BJ (cell line): ENCODE results near the gene GPATCH3. TPM values are rescaled to one million over a fixed set of nuclear protein-coding genes. Genes with fewer than 3 reads are reported as not detected.
"Not testable (repeated sequence)": the region's sequence is repeated elsewhere in the genome, so short reads cannot be mapped to it uniquely, and the experiment has no call there.

Experiments
- CTCF ChIA-PET: fragments of 350-600 bp; formaldehyde crosslinking; extraction: SDS; loops from one replicate; lab custom pipeline; 2021; ENCODE audit warnings: antibody characterized with exemption, inconsistent platforms; lab: Yijun Ruan, JAX
- POLR2A ChIA-PET: fragments of 300-600 bp; sonication (Branson Sonifier 250); formaldehyde crosslinking; extraction: SDS; loops from one replicate; lab custom pipeline; 2021; ENCODE audit warnings: antibody characterized with exemption; lab: Charles Lee
- DNase-seq: peaks from one replicate; pipeline ENCODE4 v3.0.0-alpha.2; 2011; ENCODE audit warnings: low read depth
- H3K27me3 ChIP-seq: 2 replicates; pipeline ENCODE4 v1.6.0; 2011; ENCODE audit warnings: low read length; ENCODE audit not compliant: control insufficient read depth, insufficient read depth
- H3K36me3 ChIP-seq: 2 replicates; pipeline ENCODE4 v1.5.1; 2011; ENCODE audit warnings: low read length; ENCODE audit not compliant: control insufficient read depth, insufficient read depth
- H3K4me3 ChIP-seq: 2 replicates; pipeline ENCODE4 v1.5.1; 2011; ENCODE audit warnings: low read depth, mild to moderate bottlenecking, control low read depth, low read length
- polyA plus RNA-seq: library from polyadenylated mRNA; depleted of rRNA; stranded (reverse); fragments of >200 nt; gene quantifications from 2 replicates; pipeline ENCODE4 v1.2.3, GENCODE V29; 2011
- TF ChIP-seq, protein P1 (sequence below): IDR thresholded peaks from 2 replicates; pipeline ENCODE4 v1.5.1; 2011; ENCODE audit warnings: low read depth, mild to moderate bottlenecking, control low read depth, inconsistent platforms, low read length, moderate library complexity; ENCODE audit not compliant: insufficient read depth

The GPATCH3 gene
- polyA plus RNA-seq, 1 experiment: 12.2 TPM

- H3K36me3 ChIP-seq: peaks cover 32% of the 10 kb centered on the region
- ChIA-PET CTCF (interaction anchor here (0.6 to 3.8 kb wide), 11 partner anchors 10 to 479 kb away, joined by 3 to 18 read pairs (median 3); partner anchors contain the start of genes GPATCH3 and MAP3K6), POLR2A (interaction anchor here (1.1 kb wide), 1 partner anchor 109 kb away, joined by 4 read pairs; no protein-coding TSS in a partner anchor)
- H3K27me3 ChIP-seq: no peaks in the 10 kb centered on the region
- DNase-seq: no peak
- H3K4me3 ChIP-seq: no peak overlapping the region
- TF ChIP-seq, protein P1, sequence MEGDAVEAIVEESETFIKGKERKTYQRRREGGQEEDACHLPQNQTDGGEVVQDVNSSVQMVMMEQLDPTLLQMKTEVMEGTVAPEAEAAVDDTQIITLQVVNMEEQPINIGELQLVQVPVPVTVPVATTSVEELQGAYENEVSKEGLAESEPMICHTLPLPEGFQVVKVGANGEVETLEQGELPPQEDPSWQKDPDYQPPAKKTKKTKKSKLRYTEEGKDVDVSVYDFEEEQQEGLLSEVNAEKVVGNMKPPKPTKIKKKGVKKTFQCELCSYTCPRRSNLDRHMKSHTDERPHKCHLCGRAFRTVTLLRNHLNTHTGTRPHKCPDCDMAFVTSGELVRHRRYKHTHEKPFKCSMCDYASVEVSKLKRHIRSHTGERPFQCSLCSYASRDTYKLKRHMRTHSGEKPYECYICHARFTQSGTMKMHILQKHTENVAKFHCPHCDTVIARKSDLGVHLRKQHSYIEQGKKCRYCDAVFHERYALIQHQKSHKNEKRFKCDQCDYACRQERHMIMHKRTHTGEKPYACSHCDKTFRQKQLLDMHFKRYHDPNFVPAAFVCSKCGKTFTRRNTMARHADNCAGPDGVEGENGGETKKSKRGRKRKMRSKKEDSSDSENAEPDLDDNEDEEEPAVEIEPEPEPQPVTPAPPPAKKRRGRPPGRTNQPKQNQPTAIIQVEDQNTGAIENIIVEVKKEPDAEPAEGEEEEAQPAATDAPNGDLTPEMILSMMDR: no peak
Observed at GRCh38 chr1:26888231-26888630, 12.0 kb downstream of the GPATCH3 start.

DNA sequence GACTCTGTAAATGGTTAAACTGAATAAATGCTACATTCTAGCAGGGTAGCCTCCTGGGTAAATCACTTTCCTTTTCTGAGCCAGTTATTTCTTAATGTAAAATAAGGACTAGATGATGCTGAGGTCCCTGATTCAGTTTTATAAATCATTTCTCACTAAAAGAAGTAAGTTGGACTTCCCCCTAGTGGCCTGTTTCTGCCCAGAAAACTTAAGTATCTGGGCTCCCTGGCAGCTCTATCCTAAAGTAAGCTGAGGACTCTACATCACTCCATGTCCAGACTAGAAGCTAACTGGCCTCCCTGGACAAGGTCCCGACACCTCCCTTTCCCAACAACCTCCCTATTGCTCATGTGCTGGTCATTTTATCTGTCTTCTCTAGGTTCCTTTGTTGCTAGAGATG, 13.1 kb downstream of the GPATCH3 start:
- Histone ChIP-seq H3K36me3 (peaks cover 32% of the 10 kb centered on the region), H3K4me3 (no peak overlapping the region), H3K27me3 (no peaks in the 10 kb centered on the region)
- ChIA-PET POLR2A (no interaction called here), CTCF (interaction anchor here (0.6 to 3.8 kb wide), 15 partner anchors 10 to 480 kb away, joined by 3 to 18 read pairs (median 4); partner anchors contain the start of genes MAP3K6 and NR0B2)
- TF ChIP-seq, protein P1: peak; percentile 61
- DNase-seq: no peak

GRCh38 chr1:26882696-26883463, 17.4 kb downstream of the GPATCH3 start:
- Histone ChIP-seq H3K27me3 (no peaks in the 10 kb centered on the region), H3K36me3 (peaks cover 34% of the 10 kb centered on the region), H3K4me3 (no peak overlapping the region)
- TF ChIP-seq, protein P1: no peak
- DNase-seq: no peak
- CTCF ChIA-PET: interaction anchor here (0.6 to 2.5 kb wide), 5 partner anchors 9 to 297 kb away, joined by 3 to 7 read pairs (median 3); no protein-coding TSS in a partner anchor
- POLR2A ChIA-PET: no interaction called here

DNA sequence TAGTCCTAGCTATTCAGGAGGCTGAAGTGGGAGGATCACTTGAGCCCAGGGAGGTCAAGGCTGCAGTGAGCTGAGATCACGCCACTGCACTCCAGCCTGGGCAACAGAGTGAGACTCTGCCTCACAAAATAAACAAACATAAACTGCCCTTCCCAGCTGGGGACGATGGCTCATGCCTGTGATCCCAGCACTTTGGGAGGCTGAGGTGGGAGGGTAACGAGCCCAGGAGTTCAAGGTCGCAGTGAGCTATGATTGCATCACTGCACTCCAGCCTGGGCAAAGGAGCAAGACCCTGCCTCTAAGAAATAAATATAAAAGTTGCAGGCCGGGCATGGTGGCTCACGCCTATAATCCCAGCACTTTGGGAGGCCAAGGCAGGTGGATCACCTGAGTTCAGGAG, 18.7 kb downstream of the GPATCH3 start:
- DNase-seq, POLR2A ChIA-PET, H3K4me3 ChIP-seq, H3K27me3 ChIP-seq: not testable (repeated sequence)
- CTCF ChIA-PET: interaction anchor here (0.7 to 2.5 kb wide), 6 partner anchors 10 to 169 kb away, joined by 3 to 7 read pairs (median 4); no protein-coding TSS in a partner anchor
- H3K36me3 ChIP-seq: peaks cover 38% of the 10 kb centered on the region

DNA sequence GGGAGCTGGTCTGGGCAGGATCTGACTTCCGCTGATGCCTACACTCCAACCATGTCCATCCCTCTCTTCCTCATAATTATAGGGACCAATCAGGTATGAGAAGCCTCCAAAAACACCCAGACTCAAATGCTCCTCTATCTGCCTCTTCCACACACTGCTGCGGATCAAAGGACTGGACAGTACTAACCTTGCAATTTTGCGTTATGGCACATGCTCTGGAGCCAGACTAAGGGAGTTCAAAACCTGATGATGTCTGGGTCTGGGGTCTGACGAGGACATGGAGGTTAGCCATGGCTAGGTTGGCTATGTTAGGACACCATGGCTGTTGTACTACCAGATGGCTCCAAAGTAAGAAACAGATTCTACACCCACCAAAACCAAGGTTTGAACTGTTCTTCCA, 20.5 kb downstream of the GPATCH3 start:
- ChIA-PET POLR2A (interaction anchor here (0.7 kb wide), 1 partner anchor 343 kb away, joined by 4 read pairs; no protein-coding TSS in a partner anchor), CTCF (interaction anchor here (0.8 to 2.4 kb wide), 5 partner anchors 9 to 29 kb away, joined by 3 to 10 read pairs (median 3); no protein-coding TSS in a partner anchor)
- H3K4me3 ChIP-seq: no peak overlapping the region
- H3K36me3 ChIP-seq: peaks cover 29% of the 10 kb centered on the region
- TF ChIP-seq, protein P1: no peak
- no peak for DNase-seq
- H3K27me3 ChIP-seq: no peaks in the 10 kb centered on the region
